Measurements from ENCODE around the gene TMEM132D. TPM values are rescaled to one million over a fixed set of nuclear protein-coding genes. Genes with fewer than 3 reads are reported as not detected.

Gene TMEM132D
- total RNA-seq, 1 experiment from 2014 or later = 0.05 TPM

DNA sequence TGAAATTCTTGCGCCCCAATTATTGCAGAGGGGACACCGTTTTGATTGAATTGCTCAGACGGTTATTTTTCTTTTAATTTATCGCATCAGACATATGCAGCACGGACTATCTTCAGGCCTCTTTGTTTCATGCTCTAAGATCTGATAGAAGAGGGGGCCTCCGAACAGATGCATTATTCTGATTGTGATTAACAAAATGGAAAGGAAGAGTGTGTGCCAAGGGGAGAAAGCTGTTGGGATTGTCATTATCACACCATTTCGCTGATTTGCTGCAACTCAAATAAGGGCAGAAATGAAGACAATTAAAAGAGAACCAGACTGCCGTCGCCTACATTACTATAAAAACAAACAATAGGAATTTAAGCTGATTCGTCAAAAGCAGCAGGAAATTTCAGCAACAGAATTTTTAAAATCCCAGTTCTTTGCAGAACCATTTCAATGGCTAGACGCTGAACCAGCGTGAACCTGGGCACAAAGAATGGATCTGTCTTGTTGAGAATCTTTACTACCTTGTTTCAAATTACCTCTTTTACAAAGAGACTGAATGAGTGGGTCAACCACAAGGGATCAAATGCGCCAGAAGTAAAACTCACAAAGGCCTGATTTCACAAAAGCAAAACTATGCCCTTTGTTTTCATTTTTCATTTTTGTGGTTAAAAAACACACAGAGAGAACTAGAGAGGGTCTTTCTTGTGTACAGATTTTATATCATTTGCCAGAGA, 30.6 kb downstream of the TMEM132D start:
- DNase-seq (ENCODE audit: low read depth) = no peak

GRCh38 chr12:129871991-129872972, 31.5 kb downstream of the TMEM132D start:
- no peak for DNase-seq (ENCODE audit: low read depth)

DNA sequence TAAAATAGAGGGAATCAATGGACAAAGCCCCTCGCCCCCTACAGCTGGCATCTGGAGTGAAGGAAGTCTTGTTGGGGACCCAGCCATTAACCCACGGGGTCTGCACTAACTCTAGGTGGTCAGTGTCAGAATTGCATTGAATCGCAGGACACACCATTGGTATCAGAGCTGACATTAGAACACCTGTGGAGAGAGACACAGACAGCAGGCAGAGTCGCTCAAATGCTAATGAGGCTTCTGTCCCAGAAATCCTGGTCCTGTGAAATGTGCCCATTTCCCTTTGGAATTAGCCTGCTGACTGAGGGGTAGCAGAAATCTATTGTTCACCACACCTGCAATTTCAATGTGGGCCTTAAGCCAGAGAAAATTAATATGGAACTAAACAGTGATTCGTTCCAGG, 33.0 kb downstream of the TMEM132D start:
- no peak for DNase-seq (ENCODE audit: low read depth)

DNA sequence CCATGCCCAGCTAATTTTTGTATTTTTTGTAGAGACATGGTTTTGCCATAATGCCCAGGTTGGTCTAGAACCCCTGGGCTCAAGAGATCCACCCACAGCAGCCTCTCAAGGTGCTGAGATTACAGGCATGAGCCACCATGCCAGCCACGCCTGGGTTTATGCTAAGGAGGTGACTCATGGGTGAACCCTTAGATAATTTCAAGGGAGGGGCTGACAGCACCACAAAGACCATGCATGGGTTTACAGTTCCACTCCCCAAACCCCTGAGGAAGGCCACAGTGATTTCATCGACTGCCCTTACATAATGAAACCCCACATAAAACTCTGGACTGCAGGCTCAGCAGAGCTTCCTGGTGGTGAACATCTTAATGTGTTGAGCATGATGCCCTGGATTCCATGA, 33.7 kb downstream of the TMEM132D start:
- DNase-seq (ENCODE audit: low read depth) = no peak

DNA sequence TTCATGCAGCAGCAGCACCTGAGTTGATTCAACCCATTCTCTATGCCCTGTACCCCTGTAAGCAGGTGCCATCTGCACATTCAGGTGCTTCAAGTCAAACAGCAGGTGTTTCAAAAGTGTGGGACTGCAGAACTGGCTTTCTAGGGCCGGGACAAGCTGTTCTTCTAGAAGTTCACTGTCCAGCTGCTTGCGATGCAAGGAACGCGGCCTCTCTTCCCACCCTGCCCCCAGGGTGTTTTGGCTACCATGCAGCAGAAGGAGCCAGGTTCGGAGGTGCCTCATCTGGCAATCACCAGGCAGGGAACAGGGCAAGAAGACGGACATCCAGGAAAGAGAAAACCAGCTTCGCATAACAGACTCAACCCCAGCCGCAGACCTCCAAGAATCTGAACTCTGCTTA, 35.2 kb downstream of the TMEM132D start:
- no peak for DNase-seq (ENCODE audit: low read depth)

- no peak for DNase-seq (ENCODE audit: low read depth)
Observed at GRCh38 chr12:129863938-129864337, 39.9 kb downstream of the TMEM132D start.

- no peak for DNase-seq (ENCODE audit: low read depth)
Observed at GRCh38 chr12:129862561-129863175, 41.2 kb downstream of the TMEM132D start.

DNA sequence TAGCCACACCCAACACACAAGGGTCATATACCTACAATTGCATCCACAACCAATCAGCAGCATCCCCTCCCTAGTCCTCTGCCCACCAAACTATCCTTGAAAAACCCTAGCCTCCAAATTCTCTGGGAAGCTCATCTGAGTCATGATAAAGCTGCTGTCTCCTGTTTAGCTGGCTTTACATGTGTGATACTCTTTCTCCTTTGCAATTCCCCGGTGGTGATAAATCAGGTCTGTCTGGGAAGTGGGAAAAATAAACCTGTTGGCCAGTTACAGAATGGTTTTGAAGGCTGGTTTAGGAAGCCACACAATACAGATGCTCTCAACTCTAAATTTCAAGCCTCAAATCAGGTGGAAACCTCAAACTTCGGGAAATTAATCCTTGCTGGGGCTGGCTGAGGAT, 41.9 kb downstream of the TMEM132D start:
- DNase-seq (ENCODE audit: low read depth) = no peak

DNA sequence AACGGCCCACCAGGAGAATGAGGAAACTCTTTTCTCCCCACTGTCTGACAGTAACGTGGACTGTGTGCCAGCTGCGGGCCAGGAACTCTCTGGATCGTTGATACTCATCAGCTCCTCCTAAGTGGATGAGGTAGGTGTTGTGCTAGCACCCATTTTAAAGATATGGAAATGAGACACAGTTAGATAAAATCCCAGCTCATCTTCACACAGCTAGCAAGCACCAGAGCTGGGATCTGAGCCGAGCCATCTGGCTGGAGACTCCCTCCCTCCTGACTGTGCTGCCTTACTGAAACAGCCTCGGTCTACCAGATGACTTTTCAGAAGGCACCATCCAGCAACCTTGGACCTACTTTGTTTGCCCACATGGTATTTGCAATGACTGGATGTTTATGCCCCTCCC, 49.2 kb downstream of the TMEM132D start:
- no peak for DNase-seq (ENCODE audit: low read depth)

GRCh38 chr12:129851296-129851695, 52.5 kb downstream of the TMEM132D start:
- DNase-seq (ENCODE audit: low read depth) = no peak

DNA sequence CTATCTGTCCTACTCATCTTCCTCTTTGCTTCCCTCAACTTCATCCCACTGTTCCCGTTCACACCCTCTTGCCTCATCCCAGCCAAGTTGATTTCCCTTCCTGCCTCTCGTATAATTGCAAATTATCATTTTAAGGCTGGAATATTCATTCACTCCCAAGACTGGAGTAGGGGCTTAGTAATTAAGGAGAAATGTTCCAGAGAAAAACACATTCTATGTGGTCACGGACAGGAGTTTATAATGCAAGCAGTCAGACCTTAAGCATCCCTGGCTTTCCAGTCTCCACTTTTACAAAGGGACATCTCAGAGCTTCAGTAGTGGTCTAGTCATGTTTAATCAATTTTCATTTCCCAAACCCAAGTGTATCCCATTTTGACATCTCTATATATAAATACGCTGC, 54.9 kb downstream of the TMEM132D start:
- no peak for DNase-seq (ENCODE audit: low read depth)

- DNase-seq (ENCODE audit: low read depth) = no peak
Observed at GRCh38 chr12:129847063-129847462, 56.8 kb downstream of the TMEM132D start.

DNA sequence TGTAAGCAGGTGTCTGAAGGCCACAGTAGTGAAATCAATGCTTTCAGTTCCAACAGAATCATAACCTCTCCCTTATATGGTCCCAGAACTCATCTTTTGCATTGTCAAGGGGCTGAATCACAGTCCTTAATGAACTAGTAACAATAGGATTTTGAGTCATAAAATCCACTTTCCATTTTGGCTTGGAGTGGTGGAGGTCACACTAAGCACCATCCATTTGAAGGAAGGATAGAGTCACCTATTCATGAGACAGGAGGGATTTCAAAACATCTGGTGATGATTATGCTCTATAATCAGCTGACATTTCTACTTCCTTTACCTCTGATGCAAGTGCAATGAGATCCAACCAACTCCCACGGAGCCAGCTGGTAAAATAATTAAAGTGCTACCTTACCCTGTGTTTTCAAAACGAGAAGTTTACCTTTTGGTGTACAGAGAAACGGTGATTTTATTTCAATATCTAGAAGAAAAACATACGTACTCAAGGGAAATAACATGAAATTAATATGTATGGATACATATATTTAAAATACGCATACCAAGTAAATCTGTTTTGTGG, 59.1 kb downstream of the TMEM132D start:
- no peak for DNase-seq (ENCODE audit: low read depth)

DNA sequence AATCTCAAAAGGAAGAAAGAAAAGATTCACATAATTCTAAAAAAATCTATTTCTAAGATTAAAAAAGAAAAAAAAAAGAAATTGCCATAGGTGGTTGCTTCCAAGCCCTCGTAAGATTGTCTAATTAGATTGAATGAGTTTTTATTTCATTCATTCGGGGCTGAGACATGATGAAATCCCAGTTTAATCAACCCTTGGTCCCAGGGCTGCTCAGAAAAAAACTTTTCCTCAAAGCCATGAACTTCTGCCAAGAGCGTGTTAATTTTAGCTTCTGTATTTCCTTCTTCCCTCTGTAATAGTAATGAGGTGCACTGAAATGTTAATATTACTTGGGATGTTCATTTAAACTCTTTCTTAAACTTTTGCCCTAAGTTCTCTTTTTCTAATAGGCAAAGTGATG, 62.6 kb downstream of the TMEM132D start:
- DNase-seq (ENCODE audit: low read depth) = no peak

DNA sequence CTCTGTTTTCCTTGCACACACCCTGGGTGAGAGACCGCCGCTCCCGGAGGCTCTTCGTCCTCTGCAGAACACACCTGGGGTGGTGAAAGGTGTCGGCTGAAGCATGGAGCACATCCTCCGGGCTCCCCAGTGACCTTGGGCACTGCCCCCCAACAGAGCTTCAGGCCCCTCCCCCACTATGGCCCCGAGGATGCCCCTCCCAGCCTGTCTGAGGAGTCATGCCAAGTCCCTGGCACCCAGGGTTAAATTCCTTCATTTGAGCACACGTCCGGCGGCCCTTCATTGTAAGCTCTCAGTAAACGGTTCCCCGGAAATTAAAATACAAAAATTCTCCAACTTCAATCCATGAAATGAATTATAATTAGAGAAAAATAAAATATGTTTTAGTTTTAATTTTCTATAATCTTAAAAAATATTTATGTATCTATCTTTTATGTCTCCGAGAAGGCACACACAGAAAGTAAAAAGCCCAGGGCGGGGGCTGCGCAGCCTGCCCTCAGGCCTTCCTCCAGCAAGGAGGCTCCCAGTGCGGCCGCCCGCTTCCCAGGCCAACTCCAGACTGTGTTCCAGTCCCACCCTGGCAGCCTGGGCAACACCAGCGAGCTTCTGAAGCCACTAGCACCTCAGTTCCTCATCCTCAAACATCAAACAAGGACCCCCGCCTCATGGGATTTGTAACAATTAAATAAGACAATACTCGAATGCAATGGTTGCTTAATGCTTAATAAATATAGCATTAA, 63.5 kb downstream of the TMEM132D start:
- no peak for DNase-seq (ENCODE audit: low read depth)

GRCh38 chr12:129839679-129840078, 64.1 kb downstream of the TMEM132D start:
- DNase-seq (ENCODE audit: low read depth) = no peak

DNA sequence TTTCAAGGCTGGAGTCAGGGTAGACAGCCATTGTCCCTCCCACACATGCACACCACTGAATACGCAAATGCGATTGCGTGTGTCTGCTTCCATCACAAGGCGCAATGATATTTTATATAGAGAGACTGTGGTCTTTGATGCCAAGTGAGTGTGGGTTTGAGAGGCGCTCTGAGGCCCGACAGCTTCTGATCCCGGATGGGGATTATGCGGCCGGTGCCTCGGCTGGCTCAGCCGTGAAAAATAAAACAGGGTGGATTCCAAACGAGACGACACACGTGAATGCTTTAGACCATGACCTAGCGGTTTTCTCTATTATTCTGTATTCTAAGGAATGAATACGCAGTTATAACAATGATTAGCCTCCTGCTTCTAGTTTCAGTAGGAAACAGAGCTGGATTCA, 72.5 kb downstream of the TMEM132D start:
- no peak for DNase-seq (ENCODE audit: low read depth)

GRCh38 chr12:129830796-129831195, 73.0 kb downstream of the TMEM132D start:
- no peak for DNase-seq (ENCODE audit: low read depth)

DNA sequence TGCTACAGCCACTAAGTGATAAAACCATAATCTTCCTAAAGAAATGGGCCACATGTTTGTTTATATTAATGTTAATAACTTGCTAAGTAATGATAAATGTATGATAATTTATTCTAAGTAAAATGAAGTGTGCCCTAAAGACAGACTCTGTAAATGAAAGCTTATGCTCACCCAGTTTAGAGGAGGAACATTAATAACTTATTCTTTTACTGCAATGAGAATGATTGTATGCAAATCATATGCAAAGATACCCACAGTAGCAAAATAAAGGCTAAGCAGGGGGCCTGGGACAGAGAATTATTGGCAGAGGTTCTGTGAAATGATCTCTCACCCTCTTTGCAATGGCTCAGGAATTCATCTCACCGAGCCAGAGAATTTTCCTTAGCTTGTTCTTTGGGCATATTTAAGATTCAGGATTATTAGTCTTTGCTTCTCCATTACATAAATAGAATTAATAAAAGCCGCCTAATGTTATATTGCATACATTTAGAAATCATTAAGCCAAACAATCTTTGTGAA, 75.9 kb downstream of the TMEM132D start:
- no peak for DNase-seq (ENCODE audit: low read depth)

- DNase-seq (ENCODE audit: low read depth) = no peak
Observed at GRCh38 chr12:129827102-129827865, 76.5 kb downstream of the TMEM132D start.

All from M059J (cell line).